ENCODE results near the gene CACNA2D3. TPM values are rescaled to one million over a fixed set of nuclear protein-coding genes. Genes with fewer than 3 reads are reported as not detected.

Gene CACNA2D3
- polyA plus RNA-seq, 1 donor (not counting 4 experiments of a cell fraction or from before 2014, with no cell fraction given): 0.08 TPM

GRCh38 chr3:54917862-54918261, 795.5 kb downstream of the CACNA2D3 start:
- H2AFZ ChIP-seq (ENCODE audit: control insufficient read depth, low read length): no peak overlapping the region

GRCh38 chr3:54918516-54918915, 796.2 kb downstream of the CACNA2D3 start:
- no peak overlapping the region for H2AFZ ChIP-seq (ENCODE audit: control insufficient read depth, low read length)
- H3K27ac ChIP-seq (ENCODE audit: control insufficient read depth, insufficient read depth, low read length): no peak overlapping the region
- TF ChIP-seq CTCF (optimal IDR thresholded peaks at IDR 0.05 in 1 of 3, IDR thresholded peaks at IDR 0.05 in 1 of 3, conservative IDR thresholded peaks at IDR 0.05 in 1 of 3; ENCODE audit: extremely low read depth in 1 of 3, insufficient read depth in 2 of 3, low read length in 3 of 3) (no peak), EZH2 (IDR thresholded peaks at IDR 0.05; ENCODE audit: low read length) (no peak)
- H4K20me1 ChIP-seq (ENCODE audit: control insufficient read depth, extremely low read depth, insufficient read depth, low read length): no peaks in the 10 kb centered on the region
- no peaks in the 10 kb centered on the region for H3K9me3 ChIP-seq (ENCODE audit: control insufficient read depth, low read depth, low read length)
- dilution Hi-C loops (cut with MboI; ENCODE audit: extremely low pct_ligation_motif_present, low sequenced_read_pairs): no loop called here
- no peak overlapping the region for H3K4me3 ChIP-seq (ENCODE audit: control insufficient read depth in 2 of 3, extremely low read depth in 1 of 3, insufficient read depth in 2 of 3, low read depth in 1 of 3, low read length in 3 of 3)
- H3K4me2 ChIP-seq (ENCODE audit: control insufficient read depth, extremely low read depth, insufficient read depth, low read depth, low read length): no peak overlapping the region
- H3K4me1 ChIP-seq (ENCODE audit: control insufficient read depth, extremely low read depth, insufficient read depth, low read length): no peaks in the 10 kb centered on the region
- no peaks in the 10 kb centered on the region for H3K36me3 ChIP-seq (ENCODE audit: control insufficient read depth in 2 of 2, extremely low read depth in 1 of 2, insufficient read depth in 2 of 2, low read length in 2 of 2)
- H3K27me3 ChIP-seq (ENCODE audit: control insufficient read depth, extremely low read depth, insufficient read depth, low read length): no peaks in the 10 kb centered on the region
- FAIRE-seq (no peak), DNase-seq (ENCODE audit: low read depth, low spot score) (no peak)
- H3K9ac ChIP-seq (ENCODE audit: control insufficient read depth, extremely low read depth, insufficient read depth, low read length): no peak overlapping the region
- H3K9me1 ChIP-seq (ENCODE audit: control insufficient read depth, extremely low read depth, insufficient read depth, low read length): no peaks in the 10 kb centered on the region
- no peaks in the 10 kb centered on the region for H3K79me2 ChIP-seq (ENCODE audit: control insufficient read depth, insufficient read depth, low read length)

More at GRCh38 chr3:54917862-54918261, 795.5 kb downstream of the CACNA2D3 start:
- H3K9ac ChIP-seq (ENCODE audit: control insufficient read depth, extremely low read depth, insufficient read depth, low read length): no peak overlapping the region
- no peak overlapping the region for H3K27ac ChIP-seq (ENCODE audit: control insufficient read depth, insufficient read depth, low read length)
- H3K9me1 ChIP-seq (ENCODE audit: control insufficient read depth, extremely low read depth, insufficient read depth, low read length): no peaks in the 10 kb centered on the region
- no peaks in the 10 kb centered on the region for H3K27me3 ChIP-seq (ENCODE audit: control insufficient read depth, extremely low read depth, insufficient read depth, low read length)
- H3K79me2 ChIP-seq (ENCODE audit: control insufficient read depth, insufficient read depth, low read length): no peaks in the 10 kb centered on the region
- H3K36me3 ChIP-seq (ENCODE audit: control insufficient read depth in 2 of 2, extremely low read depth in 1 of 2, insufficient read depth in 2 of 2, low read length in 2 of 2): no peaks in the 10 kb centered on the region
- DNase-seq (ENCODE audit: low read depth, low spot score): no peak
- FAIRE-seq: no peak
- H3K4me2 ChIP-seq (ENCODE audit: control insufficient read depth, extremely low read depth, insufficient read depth, low read depth, low read length): no peak overlapping the region
- no peaks in the 10 kb centered on the region for H4K20me1 ChIP-seq (ENCODE audit: control insufficient read depth, extremely low read depth, insufficient read depth, low read length)
- H3K4me3 ChIP-seq (ENCODE audit: control insufficient read depth in 2 of 3, extremely low read depth in 1 of 3, insufficient read depth in 2 of 3, low read depth in 1 of 3, low read length in 3 of 3): no peak overlapping the region
- H3K9me3 ChIP-seq (ENCODE audit: control insufficient read depth, low read depth, low read length): no peaks in the 10 kb centered on the region
- TF ChIP-seq EZH2 (IDR thresholded peaks at IDR 0.05; ENCODE audit: low read length) (no peak), CTCF (optimal IDR thresholded peaks at IDR 0.05 in 1 of 3, IDR thresholded peaks at IDR 0.05 in 1 of 3, conservative IDR thresholded peaks at IDR 0.05 in 1 of 3; ENCODE audit: extremely low read depth in 1 of 3, insufficient read depth in 2 of 3, low read length in 3 of 3) (no peak)
- dilution Hi-C loops (cut with MboI; ENCODE audit: extremely low pct_ligation_motif_present, low sequenced_read_pairs): no loop called here
- H3K4me1 ChIP-seq (ENCODE audit: control insufficient read depth, extremely low read depth, insufficient read depth, low read length): no peaks in the 10 kb centered on the region
